A549 (cell line): ENCODE data around the gene ATF7IP. TPM values are rescaled to one million over a fixed set of nuclear protein-coding genes. Genes with fewer than 3 reads are reported as not detected.

Experiments used
- ATAC-seq, 2 experiments: fragments of 200-7000 bp in 1 of 2; fragments of >200 bp in 1 of 2; cut with Nextera tagmentation in 1 of 2; cut with Tn5 transposase in 1 of 2; 3 replicates each; pipeline versions ENCODE4 v1.8.0 to v1.9.1; 2018 to 2020; ENCODE audit warnings: mild to moderate bottlenecking in 1 of 2, moderate library complexity in 1 of 2
- CTCF ChIA-PET: fragments of 300-600 bp; sonication (Branson Sonifier 250); formaldehyde crosslinking; extraction: SDS; loops from one replicate; lab custom pipeline; 2021; ENCODE audit warnings: antibody characterized with exemption, inconsistent platforms; lab: Yijun Ruan, JAX
- POLR2A ChIA-PET: fragments of 350-600 bp; formaldehyde crosslinking; extraction: SDS; loops from one replicate; lab custom pipeline; 2021; ENCODE audit warnings: antibody characterized with exemption, inconsistent platforms; lab: Yijun Ruan, JAX
- DNase-seq, 2 experiments: peaks; one replicate each; pipeline versions ENCODE4 v3.0.0 to v3.0.0-alpha.2; 2011 to 2016; ENCODE audit warnings: low read depth in 1 of 2, low spot score in 1 of 2
- FAIRE-seq: peaks from 2 replicates; lab custom pipeline; 2011; peaks lifted over from hg19 to GRCh38; lab: Jason Lieb, UNC
- H3K27ac ChIP-seq, 2 experiments: fragments of >200 bp; sonication (Bioruptor Twin); formaldehyde crosslinking; 3 replicates each; pipeline ENCODE4 v1.5.1; 2016 to 2017
- H3K4me1 ChIP-seq: fragments of >200 bp; sonication (Bioruptor Twin); formaldehyde crosslinking; 3 replicates; pipeline ENCODE4 v1.6.1; 2016
- H3K4me2 ChIP-seq: fragments of >200 bp; sonication (Bioruptor Twin); formaldehyde crosslinking; 3 replicates; pipeline ENCODE4 v1.6.1; 2016
- H3K4me3 ChIP-seq: fragments of >200 bp; sonication (Bioruptor Twin); formaldehyde crosslinking; 3 replicates; pipeline ENCODE4 v1.5.1; 2016
- H3K9me3 ChIP-seq: fragments of >200 bp; sonication (Bioruptor Twin); formaldehyde crosslinking; 3 replicates; pipeline ENCODE4 v1.6.1; 2016
- BHLHE40 ChIP-seq: IDR thresholded peaks from 2 replicates; pipeline ENCODE4 v1.6.1; 2012; ENCODE audit warnings: low read depth, low read length, inconsistent platforms
- CBX2 ChIP-seq: fragments of 200-600 bp; sonication (generic); IDR thresholded peaks from 2 replicates; pipeline ENCODE4 v1.6.1; 2016; ENCODE audit warnings: low read depth, mild to moderate bottlenecking, borderline replicate concordance
- CBX8 ChIP-seq: fragments of 200-600 bp; sonication (generic); IDR thresholded peaks from 2 replicates; pipeline ENCODE4 v1.6.1; 2016
- CEBPB ChIP-seq, 2 experiments: fragments of >200 bp in 1 of 2; sonication (Bioruptor Twin) in 1 of 2; formaldehyde crosslinking in 1 of 2; IDR thresholded peaks; 2 replicates each; pipeline ENCODE4 v1.6.1; 2012 to 2016
- EHF ChIP-seq: fragments of 250-450 bp; sonication (Bioruptor Pico); IDR thresholded peaks from 2 replicates; pipeline ENCODE4 v1.5.0; 2020; ENCODE audit warnings: mild to moderate bottlenecking
- EP300 ChIP-seq, 2 experiments: fragments of >200 bp; sonication (Bioruptor Twin); formaldehyde crosslinking; IDR thresholded peaks; 2 replicates in 1 of 2; 3 replicates in 1 of 2; pipeline ENCODE4 v1.6.1; 2016 to 2017
- HOXA7 ChIP-seq: fragments of 250-450 bp; sonication (Bioruptor Pico); IDR thresholded peaks from 2 replicates; pipeline ENCODE4 v1.5.0; 2020; ENCODE audit warnings: mild to moderate bottlenecking, moderate library complexity
- HOXB5 ChIP-seq: fragments of 250-450 bp; sonication (Bioruptor Pico); IDR thresholded peaks from 2 replicates; pipeline ENCODE4 v1.5.0; 2020; ENCODE audit warnings: mild to moderate bottlenecking, moderate library complexity
- KDM1A ChIP-seq: fragments of 200-600 bp; sonication (generic); IDR thresholded peaks from 2 replicates; pipeline ENCODE4 v1.6.1; 2016; ENCODE audit warnings: low read depth, mild to moderate bottlenecking
- MAFK ChIP-seq: fragments of 450-650 bp; IDR thresholded peaks from 2 replicates; pipeline ENCODE4 v1.6.1; 2014; ENCODE audit not compliant: partially characterized antibody
- MAZ ChIP-seq: fragments of 150-350 bp; IDR thresholded peaks from 2 replicates; pipeline ENCODE4 v1.6.1; 2014; ENCODE audit warnings: antibody characterized with exemption, low read depth, low read length, borderline replicate concordance
- NFE2L2 ChIP-seq: fragments of 150-350 bp; conservative IDR thresholded peaks from 2 replicates; pipeline ENCODE4 v1.6.1; 2014; ENCODE audit warnings: low read length
- NR3C1 ChIP-seq: fragments of >200 bp; sonication (Bioruptor Twin); formaldehyde crosslinking; IDR thresholded peaks from 3 replicates; pipeline ENCODE4 v1.6.1; 2017
- PHF8 ChIP-seq: fragments of 200-600 bp; sonication (generic); IDR thresholded peaks from 2 replicates; pipeline ENCODE4 v1.6.1; 2016; ENCODE audit warnings: low read depth, mild to moderate bottlenecking, antibody characterized with exemption, moderate library complexity, borderline replicate concordance
- RCOR1 ChIP-seq: fragments of 150-350 bp; IDR thresholded peaks from 2 replicates; pipeline ENCODE4 v1.6.1; 2014; ENCODE audit warnings: antibody characterized with exemption, low read length, low read depth
- TP53 ChIP-seq: fragments of 250-450 bp; sonication (Bioruptor Pico); IDR thresholded peaks from 2 replicates; pipeline ENCODE4 v1.5.0; 2021; ENCODE audit warnings: mild to moderate bottlenecking, moderate library complexity
- ZSCAN20 ChIP-seq: fragments of 250-450 bp; sonication (Bioruptor Pico); IDR thresholded peaks from 2 replicates; pipeline ENCODE4 v1.8.0; 2022; ENCODE audit warnings: mild to moderate bottlenecking, moderate library complexity
- WGBS: methylation state at CpG from one replicate; pipeline ENCODE4 v1.1.6; 2017; ENCODE audit errors: missing lambda C conversion rate; 5-methylcytosine and 5-hydroxymethylcytosine counted together
- polyA plus RNA-seq, 4 experiments: library from polyadenylated mRNA; depleted of rRNA in 3 of 4; stranded (reverse); fragments of >200 nt; fragmentation: RNase III in 1 of 4; extraction: RNeasy Plus Mini Kit Qiagen cat#74134 plus additional on column Dnase treatment in 1 of 4; gene quantifications; 2 replicates in 3 of 4; 3 replicates in 1 of 4; pipeline ENCODE4 v1.2.3, GENCODE V29; 2011 to 2017
- TF ChIP-seq, protein P1 (sequence below): fragments of 250-450 bp; sonication (Bioruptor Pico); IDR thresholded peaks from 2 replicates; pipeline ENCODE4 v1.5.0; 2021; ENCODE audit warnings: mild to moderate bottlenecking, moderate library complexity, borderline replicate concordance
- TF ChIP-seq, protein P2 (sequence below): fragments of 200-600 bp; sonication (generic); IDR thresholded peaks from 2 replicates; pipeline ENCODE4 v1.6.1; 2016; ENCODE audit warnings: antibody characterized with exemption, mild to moderate bottlenecking, moderate library complexity
- TF ChIP-seq, protein P3 (sequence below): fragments of 450-650 bp; IDR thresholded peaks from 2 replicates; pipeline ENCODE4 v1.6.1; 2014; ENCODE audit warnings: antibody characterized with exemption
- TF ChIP-seq, protein P4 (sequence below): fragments of >200 bp; sonication (Bioruptor Twin); formaldehyde crosslinking; IDR thresholded peaks from 3 replicates; pipeline ENCODE4 v1.6.1; 2016
- TF ChIP-seq, protein P5 (sequence below): IDR thresholded peaks from 2 replicates; pipeline ENCODE4 v1.6.1; 2012; ENCODE audit warnings: low read depth, borderline replicate concordance

The ATF7IP gene
- polyA plus RNA-seq, 2 of the 4 experiments (the other 2 are of a cell fraction) = 5.6 to 14.2 TPM

DNA sequence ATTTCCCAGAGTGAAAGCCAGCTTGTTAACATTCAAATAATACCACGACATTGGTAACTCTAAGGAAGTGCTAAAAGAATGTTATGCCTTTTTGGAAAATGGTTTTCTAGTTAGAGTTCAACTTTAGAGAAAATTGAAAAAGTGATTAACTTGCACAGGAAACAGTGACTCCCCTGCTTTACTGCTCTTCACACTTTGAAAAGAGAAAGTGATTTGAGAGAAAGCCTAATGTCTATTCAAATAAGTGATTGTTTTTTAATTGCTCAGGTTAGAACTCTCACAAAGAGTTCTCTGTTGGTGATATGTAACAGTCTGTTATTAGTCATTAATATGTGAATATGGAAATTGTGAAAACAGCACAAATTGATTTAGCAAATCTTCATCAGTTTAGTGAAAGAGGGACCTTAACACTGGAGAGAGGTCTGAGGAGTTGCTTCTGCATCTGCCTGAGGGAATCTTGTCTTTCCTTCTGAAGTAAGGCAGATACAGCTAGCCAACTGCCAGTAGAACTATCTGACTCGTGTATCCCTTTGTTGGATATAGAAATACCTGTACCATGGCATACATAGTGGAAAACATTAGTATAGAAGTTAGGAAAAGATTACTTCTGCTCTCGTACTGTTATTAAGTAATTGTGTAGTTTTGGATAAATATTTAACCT is 25.5 kb downstream of the ATF7IP start:
- WGBS = 43% methylated on average over 3 of the region's 3 CpGs
- CTCF ChIA-PET = no interaction called here
- DNase-seq = no peak
- H3K9me3 ChIP-seq = peaks cover 6% of the 10 kb centered on the region; the same call in 1 of the 3 replicates
- peak overlapping the region; percentile 3; the same call in 1 of the 3 replicates for H3K4me2 ChIP-seq
- no peak overlapping the region for H3K27ac ChIP-seq
- no peak for FAIRE-seq
- peaks cover 31% of the 10 kb centered on the region for H3K4me1 ChIP-seq
- no peak overlapping the region for H3K4me3 ChIP-seq
- POLR2A ChIA-PET = no interaction called here
- no peak for TF ChIP-seq KDM1A
- TF ChIP-seq, protein P1, sequence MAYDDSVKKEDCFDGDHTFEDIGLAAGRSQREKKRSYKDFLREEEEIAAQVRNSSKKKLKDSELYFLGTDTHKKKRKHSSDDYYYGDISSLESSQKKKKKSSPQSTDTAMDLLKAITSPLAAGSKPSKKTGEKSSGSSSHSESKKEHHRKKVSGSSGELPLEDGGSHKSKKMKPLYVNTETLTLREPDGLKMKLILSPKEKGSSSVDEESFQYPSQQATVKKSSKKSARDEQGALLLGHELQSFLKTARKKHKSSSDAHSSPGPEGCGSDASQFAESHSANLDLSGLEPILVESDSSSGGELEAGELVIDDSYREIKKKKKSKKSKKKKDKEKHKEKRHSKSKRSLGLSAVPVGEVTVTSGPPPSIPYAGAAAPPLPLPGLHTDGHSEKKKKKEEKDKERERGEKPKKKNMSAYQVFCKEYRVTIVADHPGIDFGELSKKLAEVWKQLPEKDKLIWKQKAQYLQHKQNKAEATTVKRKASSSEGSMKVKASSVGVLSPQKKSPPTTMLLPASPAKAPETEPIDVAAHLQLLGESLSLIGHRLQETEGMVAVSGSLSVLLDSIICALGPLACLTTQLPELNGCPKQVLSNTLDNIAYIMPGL = no peak
- no peak for TF ChIP-seq BHLHE40
- TF ChIP-seq NFE2L2 = no peak
- TF ChIP-seq, protein P2, sequence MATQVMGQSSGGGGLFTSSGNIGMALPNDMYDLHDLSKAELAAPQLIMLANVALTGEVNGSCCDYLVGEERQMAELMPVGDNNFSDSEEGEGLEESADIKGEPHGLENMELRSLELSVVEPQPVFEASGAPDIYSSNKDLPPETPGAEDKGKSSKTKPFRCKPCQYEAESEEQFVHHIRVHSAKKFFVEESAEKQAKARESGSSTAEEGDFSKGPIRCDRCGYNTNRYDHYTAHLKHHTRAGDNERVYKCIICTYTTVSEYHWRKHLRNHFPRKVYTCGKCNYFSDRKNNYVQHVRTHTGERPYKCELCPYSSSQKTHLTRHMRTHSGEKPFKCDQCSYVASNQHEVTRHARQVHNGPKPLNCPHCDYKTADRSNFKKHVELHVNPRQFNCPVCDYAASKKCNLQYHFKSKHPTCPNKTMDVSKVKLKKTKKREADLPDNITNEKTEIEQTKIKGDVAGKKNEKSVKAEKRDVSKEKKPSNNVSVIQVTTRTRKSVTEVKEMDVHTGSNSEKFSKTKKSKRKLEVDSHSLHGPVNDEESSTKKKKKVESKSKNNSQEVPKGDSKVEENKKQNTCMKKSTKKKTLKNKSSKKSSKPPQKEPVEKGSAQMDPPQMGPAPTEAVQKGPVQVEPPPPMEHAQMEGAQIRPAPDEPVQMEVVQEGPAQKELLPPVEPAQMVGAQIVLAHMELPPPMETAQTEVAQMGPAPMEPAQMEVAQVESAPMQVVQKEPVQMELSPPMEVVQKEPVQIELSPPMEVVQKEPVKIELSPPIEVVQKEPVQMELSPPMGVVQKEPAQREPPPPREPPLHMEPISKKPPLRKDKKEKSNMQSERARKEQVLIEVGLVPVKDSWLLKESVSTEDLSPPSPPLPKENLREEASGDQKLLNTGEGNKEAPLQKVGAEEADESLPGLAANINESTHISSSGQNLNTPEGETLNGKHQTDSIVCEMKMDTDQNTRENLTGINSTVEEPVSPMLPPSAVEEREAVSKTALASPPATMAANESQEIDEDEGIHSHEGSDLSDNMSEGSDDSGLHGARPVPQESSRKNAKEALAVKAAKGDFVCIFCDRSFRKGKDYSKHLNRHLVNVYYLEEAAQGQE = no peak
- no peak for TF ChIP-seq NR3C1
- TF ChIP-seq, protein P3, sequence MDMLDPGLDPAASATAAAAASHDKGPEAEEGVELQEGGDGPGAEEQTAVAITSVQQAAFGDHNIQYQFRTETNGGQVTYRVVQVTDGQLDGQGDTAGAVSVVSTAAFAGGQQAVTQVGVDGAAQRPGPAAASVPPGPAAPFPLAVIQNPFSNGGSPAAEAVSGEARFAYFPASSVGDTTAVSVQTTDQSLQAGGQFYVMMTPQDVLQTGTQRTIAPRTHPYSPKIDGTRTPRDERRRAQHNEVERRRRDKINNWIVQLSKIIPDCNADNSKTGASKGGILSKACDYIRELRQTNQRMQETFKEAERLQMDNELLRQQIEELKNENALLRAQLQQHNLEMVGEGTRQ = no peak
- TF ChIP-seq, protein P4, sequence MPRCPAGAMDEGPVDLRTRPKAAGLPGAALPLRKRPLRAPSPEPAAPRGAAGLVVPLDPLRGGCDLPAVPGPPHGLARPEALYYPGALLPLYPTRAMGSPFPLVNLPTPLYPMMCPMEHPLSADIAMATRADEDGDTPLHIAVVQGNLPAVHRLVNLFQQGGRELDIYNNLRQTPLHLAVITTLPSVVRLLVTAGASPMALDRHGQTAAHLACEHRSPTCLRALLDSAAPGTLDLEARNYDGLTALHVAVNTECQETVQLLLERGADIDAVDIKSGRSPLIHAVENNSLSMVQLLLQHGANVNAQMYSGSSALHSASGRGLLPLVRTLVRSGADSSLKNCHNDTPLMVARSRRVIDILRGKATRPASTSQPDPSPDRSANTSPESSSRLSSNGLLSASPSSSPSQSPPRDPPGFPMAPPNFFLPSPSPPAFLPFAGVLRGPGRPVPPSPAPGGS = no peak
- TF ChIP-seq CEBPB (IDR thresholded peaks at IDR 0.05) = no peak
- no peak for TF ChIP-seq TP53
- TF ChIP-seq ZSCAN20 = no peak
- no peak for TF ChIP-seq EP300 (IDR thresholded peaks at IDR 0.05)
- ATAC-seq = no peak

DNA sequence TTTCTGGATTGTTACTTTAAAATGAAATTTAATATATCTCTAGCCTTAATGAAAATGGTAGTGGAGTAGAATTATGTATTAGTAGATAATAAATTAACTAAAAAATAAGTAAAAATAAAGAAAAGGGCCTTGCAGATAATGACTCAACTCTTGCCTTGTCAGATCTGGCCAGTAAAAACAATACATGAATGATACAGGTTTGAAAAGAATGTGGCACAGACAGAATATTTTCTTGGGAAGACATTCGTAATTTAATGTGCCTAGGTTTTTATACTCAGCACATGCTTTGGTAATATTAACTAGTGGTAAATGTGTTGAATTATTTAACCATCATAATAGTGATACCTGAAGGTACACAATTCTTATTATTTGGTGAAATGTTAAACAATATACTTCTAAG is 28.3 kb downstream of the ATF7IP start:
- no peak for DNase-seq
- CTCF ChIA-PET = no interaction called here
- H3K4me3 ChIP-seq = peak overlapping the region; percentile 19; the same call in 1 of the 3 replicates
- H3K4me1 ChIP-seq = peaks cover 31% of the 10 kb centered on the region
- TF ChIP-seq HOXB5 (CRISPR knock-in tag) = no peak
- TF ChIP-seq CBX8 = no peak
- no peak for TF ChIP-seq MAFK
- no peak for TF ChIP-seq PHF8
- TF ChIP-seq, protein P5, sequence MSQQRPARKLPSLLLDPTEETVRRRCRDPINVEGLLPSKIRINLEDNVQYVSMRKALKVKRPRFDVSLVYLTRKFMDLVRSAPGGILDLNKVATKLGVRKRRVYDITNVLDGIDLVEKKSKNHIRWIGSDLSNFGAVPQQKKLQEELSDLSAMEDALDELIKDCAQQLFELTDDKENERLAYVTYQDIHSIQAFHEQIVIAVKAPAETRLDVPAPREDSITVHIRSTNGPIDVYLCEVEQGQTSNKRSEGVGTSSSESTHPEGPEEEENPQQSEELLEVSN = no peak
- no peak for TF ChIP-seq MAZ
- no peak for TF ChIP-seq NR3C1
- no peak for TF ChIP-seq CBX2
- no peak for TF ChIP-seq HOXA7 (CRISPR knock-in tag)
- no peak for TF ChIP-seq RCOR1
- no peak for TF ChIP-seq ZSCAN20
- TF ChIP-seq EHF = no peak
- ATAC-seq = no peak
- peak overlapping the region; percentile 47 to 70; a peak in 4 of 6 replicates for H3K27ac ChIP-seq
- H3K9me3 ChIP-seq = peaks cover under 1% of the 10 kb centered on the region; the same call in 1 of the 3 replicates
- peak overlapping the region; percentile 86 for H3K4me2 ChIP-seq
- POLR2A ChIA-PET = interaction anchor here (1.0 to 1.8 kb wide), 3 partner anchors 8 to 29 kb away, joined by 5 to 9 read pairs (median 7); no protein-coding TSS in a partner anchor
- 23% methylated on average over 1 of the region's 1 CpG for WGBS
- no peak for FAIRE-seq
